Neutrophil (primary cell): ENCODE measurements around the gene WARS2.

ENCODE experiments used
- H3K27ac ChIP-seq: fragments of 200-600 bp; sonication (generic); 2 replicates; pipeline ENCODE4 v1.5.1; 2016; ENCODE audit warnings: mild to moderate bottlenecking, moderate library complexity
- H3K27me3 ChIP-seq: fragments of 200-600 bp; sonication (generic); 2 replicates; pipeline ENCODE4 v1.6.0; 2016; ENCODE audit warnings: mild to moderate bottlenecking
- H3K36me3 ChIP-seq: fragments of 200-600 bp; sonication (generic); 2 replicates; pipeline ENCODE4 v1.5.1; 2017
- H3K4me1 ChIP-seq, 2 experiments: fragments of 200-600 bp in 1 of 2; sonication (generic) in 1 of 2; 1 replicate in 1 of 2; 2 replicates in 1 of 2; pipeline versions ENCODE4 v1.5.1 to v1.6.1; 2013 to 2016; ENCODE audit warnings: low read depth in 1 of 2, low read length in 1 of 2, mild to moderate bottlenecking in 1 of 2, moderate library complexity in 1 of 2; ENCODE audit not compliant: control insufficient read depth in 1 of 2, insufficient read depth in 1 of 2
- H3K4me3 ChIP-seq, 2 experiments: fragments of 200-600 bp in 1 of 2; sonication (generic) in 1 of 2; 1 replicate in 1 of 2; 2 replicates in 1 of 2; pipeline ENCODE4 v1.5.1; 2013 to 2016; ENCODE audit warnings: low read depth in 1 of 2, low read length in 1 of 2, mild to moderate bottlenecking in 1 of 2, moderate library complexity in 1 of 2
- H3K9me3 ChIP-seq: fragments of 200-600 bp; sonication (generic); 2 replicates; pipeline ENCODE4 v1.5.1; 2016
- CTCF ChIP-seq: fragments of 200-600 bp; sonication (generic); IDR thresholded peaks from 2 replicates; pipeline ENCODE4 v1.5.1; 2016; ENCODE audit warnings: antibody characterized with exemption

WARS2 gene

GRCh38 chr1:118987468-118988185, 152.8 kb downstream of the WARS2 start:
- Histone ChIP-seq H3K27me3 (peaks cover 100% of the 10 kb centered on the region), H3K4me1 (peaks cover 0 to 15% of the 10 kb centered on the region in 2 experiments), H3K36me3 (no peaks in the 10 kb centered on the region), H3K9me3 (no peaks in the 10 kb centered on the region), H3K27ac (no peak overlapping the region), H3K4me3 (no peak overlapping the region)
- no peak for TF ChIP-seq CTCF

DNA sequence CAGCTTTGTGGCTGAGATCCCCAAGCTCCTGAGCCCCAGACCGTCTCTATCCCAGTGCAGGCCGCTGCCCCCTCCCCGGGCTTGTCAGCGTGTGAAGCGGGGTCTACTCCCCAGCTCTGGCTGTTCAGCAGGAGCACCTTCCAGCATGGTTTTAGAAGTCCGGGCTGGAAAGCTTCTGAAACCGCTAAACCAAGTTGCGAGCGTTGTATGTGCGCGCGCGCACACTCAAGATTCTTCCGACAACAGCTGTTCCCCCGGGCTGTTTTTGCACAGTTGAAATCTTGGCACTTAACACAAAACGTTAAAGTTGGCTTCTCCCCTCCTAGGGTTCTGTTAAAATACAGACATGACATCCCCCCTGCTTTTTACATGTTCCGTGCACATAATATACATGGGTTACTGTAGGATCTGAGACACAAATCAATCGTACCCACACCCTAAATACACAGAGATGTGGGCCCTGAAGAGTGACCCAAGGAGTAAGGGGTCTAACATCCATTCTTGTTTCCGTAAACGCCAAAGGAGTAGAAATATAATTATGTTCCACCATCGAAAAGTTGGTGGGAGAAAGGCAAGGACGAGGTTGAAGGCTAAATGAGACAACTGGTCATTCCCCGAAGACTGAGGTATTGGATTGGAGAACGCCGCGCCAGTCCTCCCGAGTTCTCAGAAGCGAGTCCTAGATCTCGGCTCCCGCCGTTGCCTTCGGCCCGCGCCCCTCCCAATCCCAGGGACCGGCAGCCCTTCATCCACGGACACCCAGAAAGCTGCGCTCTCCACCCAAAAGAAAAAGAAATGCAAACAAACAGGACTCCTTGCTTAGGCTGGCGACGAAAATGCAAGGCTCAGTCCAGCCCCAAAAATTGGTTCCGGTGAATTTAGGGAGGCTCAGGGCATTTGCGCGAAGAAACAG, 153.6 kb downstream of the WARS2 start:
- no peak for TF ChIP-seq CTCF
- Histone ChIP-seq H3K36me3 (no peaks in the 10 kb centered on the region), H3K4me3 (no peak overlapping the region), H3K27me3 (peaks cover 100% of the 10 kb centered on the region), H3K4me1 (peaks cover 0 to 15% of the 10 kb centered on the region in 2 experiments), H3K9me3 (no peaks in the 10 kb centered on the region), H3K27ac (no peak overlapping the region)

DNA sequence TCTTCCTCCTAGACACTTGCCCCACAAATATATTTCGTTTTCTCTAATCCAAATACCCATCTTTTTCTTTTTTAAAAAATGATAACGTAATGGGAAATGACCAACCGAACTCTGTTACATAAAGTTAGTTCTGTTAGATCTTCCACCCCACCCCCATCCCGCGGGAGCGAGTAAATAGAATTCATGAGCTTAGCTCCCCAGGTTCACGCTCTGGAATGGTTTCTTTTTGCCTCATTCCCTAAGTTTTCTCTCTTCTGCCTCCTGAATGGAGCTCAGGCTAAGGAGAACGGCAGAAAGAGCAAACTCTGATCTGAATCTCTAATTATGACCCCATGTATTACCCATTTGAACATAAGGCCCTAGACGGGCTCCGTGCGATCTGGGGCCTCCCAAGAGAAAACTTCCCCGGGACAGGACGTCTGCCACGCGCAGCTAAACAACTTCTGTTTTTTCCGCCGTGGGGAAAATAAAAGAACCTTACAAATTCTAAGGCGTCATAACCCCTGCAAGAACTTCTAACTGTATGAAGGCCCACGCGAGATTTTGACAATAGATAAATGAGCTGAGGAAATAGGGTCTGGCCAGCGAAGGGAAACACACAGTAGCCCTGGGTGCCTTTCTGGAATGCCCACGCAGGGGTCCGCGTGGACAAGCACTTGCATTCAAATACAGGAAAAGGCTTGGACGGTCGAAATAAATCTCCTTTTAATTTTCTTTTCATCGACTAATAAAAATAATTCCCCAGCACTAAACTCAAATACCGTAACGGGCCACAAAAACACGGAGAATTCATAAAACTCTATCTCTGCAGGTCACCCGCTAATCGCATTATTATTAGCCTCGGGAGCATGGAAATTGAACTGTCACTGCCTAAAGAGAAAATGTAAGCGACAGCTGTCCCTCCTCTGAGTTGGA, 154.6 kb downstream of the WARS2 start:
- H3K4me1 ChIP-seq, result peaks cover 0 to 15% of the 10 kb centered on the region in 2 experiments
- no peaks in the 10 kb centered on the region for H3K36me3 ChIP-seq
- H3K9me3 ChIP-seq, result no peaks in the 10 kb centered on the region
- peaks cover 100% of the 10 kb centered on the region for H3K27me3 ChIP-seq
- H3K4me3 ChIP-seq, result no peak overlapping the region
- no peak for TF ChIP-seq CTCF
- H3K27ac ChIP-seq, result no peak overlapping the region

DNA sequence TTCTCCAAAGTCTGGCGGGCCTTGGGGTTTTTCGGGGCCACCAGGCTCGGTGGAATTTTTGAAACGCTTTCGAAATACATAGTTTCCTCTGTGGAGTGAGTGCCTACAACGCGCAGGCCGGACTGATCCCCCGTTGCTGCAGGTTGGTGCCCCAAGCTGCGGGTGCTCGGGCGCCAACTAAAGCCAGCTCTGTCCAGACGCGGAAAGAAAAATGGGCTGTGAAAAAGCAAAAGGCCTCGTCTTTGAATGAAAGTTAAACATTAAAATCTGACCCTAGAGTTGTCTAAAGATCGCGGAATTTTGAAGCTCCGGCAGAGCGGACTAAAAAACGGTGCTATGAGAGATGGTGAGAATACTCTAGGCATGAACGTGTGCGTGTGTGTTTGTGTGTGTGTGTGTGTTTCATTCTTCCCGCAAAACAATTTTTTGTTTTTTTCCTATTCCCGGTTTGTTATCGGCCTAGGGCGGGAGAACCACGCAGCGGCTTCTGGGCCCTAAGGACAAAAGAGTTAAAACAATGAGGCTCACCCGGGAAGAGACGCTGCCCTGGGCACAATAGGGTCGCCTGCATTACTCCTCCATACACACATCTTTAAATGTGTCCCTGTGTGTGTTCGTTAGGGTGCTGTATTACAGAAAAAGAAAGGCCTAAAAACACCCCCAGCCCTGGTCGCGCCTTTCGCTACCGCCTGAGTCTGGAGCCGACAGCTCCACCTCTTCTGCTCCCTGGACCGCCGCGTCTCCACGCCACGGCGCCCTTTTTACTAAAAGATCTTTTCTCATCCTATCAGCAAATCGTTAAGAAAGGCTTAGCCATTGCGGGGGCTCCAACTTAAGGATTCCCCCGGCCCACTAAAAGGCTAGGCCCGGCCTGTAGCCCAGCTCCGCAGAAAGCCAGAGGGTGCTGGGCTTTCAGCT, 155.5 kb downstream of the WARS2 start:
- peaks cover 100% of the 10 kb centered on the region for H3K27me3 ChIP-seq

More for the DNA sequence above, 155.5 kb downstream of the WARS2 start:
- H3K4me3 ChIP-seq, result no peak overlapping the region
- TF ChIP-seq CTCF, result no peak
- no peak overlapping the region for H3K27ac ChIP-seq
- H3K36me3 ChIP-seq, result no peaks in the 10 kb centered on the region
- H3K9me3 ChIP-seq, result no peaks in the 10 kb centered on the region
- peaks cover 0 to 15% of the 10 kb centered on the region in 2 experiments for H3K4me1 ChIP-seq
